Cardiac muscle cell (in vitro differentiated cells and primary cell): ENCODE measurements around the gene MYO1B. TPM values are rescaled to one million over a fixed set of nuclear protein-coding genes. Genes with fewer than 3 reads are reported as not detected.

Experiments
- DNase-seq, 2 donors: peaks; one replicate each; pipeline versions ENCODE4 v3.0.0 to v3.0.0-alpha.2; 2010 to 2017; ENCODE audit warnings: low read depth in 1 of 2, low spot score in 1 of 2
- H3K27ac ChIP-seq: fragments of 200-600 bp; sonication (generic); 2 replicates; pipeline ENCODE4 v1.5.1; 2016
- H3K27me3 ChIP-seq: fragments of 200-600 bp; sonication (generic); 2 replicates; pipeline ENCODE4 v1.6.0; 2016; ENCODE audit warnings: control low read depth
- H3K36me3 ChIP-seq: fragments of 200-600 bp; sonication (generic); 2 replicates; pipeline ENCODE4 v1.5.1; 2016; ENCODE audit warnings: control low read depth
- H3K4me1 ChIP-seq: fragments of 200-600 bp; sonication (generic); 2 replicates; pipeline ENCODE4 v1.8.1; 2017; ENCODE audit warnings: low read depth, mild to moderate bottlenecking, mixed run types
- H3K4me3 ChIP-seq: fragments of 200-600 bp; sonication (generic); 2 replicates; pipeline ENCODE4 v1.5.1; 2016; ENCODE audit warnings: mild to moderate bottlenecking
- H3K9me3 ChIP-seq: fragments of 200-600 bp; sonication (generic); 2 replicates; pipeline ENCODE4 v1.5.1; 2017; ENCODE audit warnings: low read depth, mild to moderate bottlenecking, control low read depth
- polyA plus RNA-seq: library from polyadenylated mRNA; unstranded; fragments of >200 nt; fragmentation: Nextera tagmentation; extraction: Ambion mirVana; gene quantifications from 2 replicates; pipeline ENCODE4 v1.2.1, GENCODE V29; 2016
- total RNA-seq: library from RNA; depleted of rRNA; stranded (reverse); fragments of >200 nt; gene quantifications from 2 replicates; pipeline ENCODE4 v1.2.3, GENCODE V29; 2016
- TF ChIP-seq, protein P1 (sequence below): IDR thresholded peaks from 2 replicates; pipeline ENCODE4 v1.5.1; 2012; ENCODE audit warnings: low read depth, mild to moderate bottlenecking, low read length

The MYO1B gene
- total and polyA plus RNA-seq, 2 experiments from 2014 or later = 33.1 to 44.5 TPM

DNA sequence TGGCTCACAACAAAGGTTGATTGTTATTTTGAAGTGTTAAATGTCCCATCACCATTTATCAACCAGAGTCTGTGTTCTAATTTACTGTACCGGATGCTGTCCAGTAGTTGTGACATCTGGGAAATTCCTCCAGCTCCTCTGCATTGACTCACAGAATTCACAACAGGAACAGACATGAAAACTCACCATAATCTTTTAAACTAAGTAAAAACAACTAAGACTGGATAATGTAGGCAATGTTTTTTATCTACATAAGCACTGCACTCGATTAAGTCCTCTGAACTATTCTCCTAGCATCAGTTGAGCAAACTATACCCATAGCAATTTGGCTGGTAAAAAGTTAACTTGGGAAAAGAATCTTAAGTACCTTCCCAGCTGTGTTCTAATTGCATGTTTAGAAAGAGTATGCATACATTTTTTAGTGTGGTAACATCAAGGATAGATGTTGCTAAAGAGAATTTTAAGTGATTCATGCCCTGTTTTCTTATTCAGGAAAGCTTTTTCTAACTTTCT lies 42.9 kb upstream of the MYO1B start:
- Histone ChIP-seq H3K9me3 (no peaks in the 10 kb centered on the region), H3K4me1 (no peaks in the 10 kb centered on the region), H3K27ac (no peak overlapping the region), H3K4me3 (no peak overlapping the region), H3K36me3 (no peaks in the 10 kb centered on the region), H3K27me3 (no peaks in the 10 kb centered on the region)
- DNase-seq = peak in 1 of 2 donors; percentile 90
- TF ChIP-seq, protein P1, sequence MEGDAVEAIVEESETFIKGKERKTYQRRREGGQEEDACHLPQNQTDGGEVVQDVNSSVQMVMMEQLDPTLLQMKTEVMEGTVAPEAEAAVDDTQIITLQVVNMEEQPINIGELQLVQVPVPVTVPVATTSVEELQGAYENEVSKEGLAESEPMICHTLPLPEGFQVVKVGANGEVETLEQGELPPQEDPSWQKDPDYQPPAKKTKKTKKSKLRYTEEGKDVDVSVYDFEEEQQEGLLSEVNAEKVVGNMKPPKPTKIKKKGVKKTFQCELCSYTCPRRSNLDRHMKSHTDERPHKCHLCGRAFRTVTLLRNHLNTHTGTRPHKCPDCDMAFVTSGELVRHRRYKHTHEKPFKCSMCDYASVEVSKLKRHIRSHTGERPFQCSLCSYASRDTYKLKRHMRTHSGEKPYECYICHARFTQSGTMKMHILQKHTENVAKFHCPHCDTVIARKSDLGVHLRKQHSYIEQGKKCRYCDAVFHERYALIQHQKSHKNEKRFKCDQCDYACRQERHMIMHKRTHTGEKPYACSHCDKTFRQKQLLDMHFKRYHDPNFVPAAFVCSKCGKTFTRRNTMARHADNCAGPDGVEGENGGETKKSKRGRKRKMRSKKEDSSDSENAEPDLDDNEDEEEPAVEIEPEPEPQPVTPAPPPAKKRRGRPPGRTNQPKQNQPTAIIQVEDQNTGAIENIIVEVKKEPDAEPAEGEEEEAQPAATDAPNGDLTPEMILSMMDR = no peak

- Histone ChIP-seq H3K4me1 (no peaks in the 10 kb centered on the region), H3K4me3 (no peak overlapping the region), H3K27ac (no peak overlapping the region), H3K36me3 (no peaks in the 10 kb centered on the region), H3K27me3 (no peaks in the 10 kb centered on the region), H3K9me3 (no peaks in the 10 kb centered on the region)
- peak in 1 of 2 donors; percentile 81 for DNase-seq
- TF ChIP-seq, protein P1 = no peak
Measured at GRCh38 chr2:191202881-191203397, 42.3 kb upstream of the MYO1B start.

GRCh38 chr2:191204433-191204832 lies 40.8 kb upstream of the MYO1B start:
- TF ChIP-seq, protein P1 = no peak
- no peaks in the 10 kb centered on the region for H3K4me1 ChIP-seq
- no peaks in the 10 kb centered on the region for H3K36me3 ChIP-seq
- H3K4me3 ChIP-seq = no peak overlapping the region
- H3K9me3 ChIP-seq = no peaks in the 10 kb centered on the region
- no peak for DNase-seq
- H3K27ac ChIP-seq = no peak overlapping the region
- no peaks in the 10 kb centered on the region for H3K27me3 ChIP-seq

GRCh38 chr2:191206613-191207471 lies 38.4 kb upstream of the MYO1B start:
- H3K36me3 ChIP-seq = no peaks in the 10 kb centered on the region
- no peak overlapping the region for H3K27ac ChIP-seq
- H3K4me3 ChIP-seq = no peak overlapping the region
- DNase-seq = peak in 1 of 2 donors; percentile 18
- H3K27me3 ChIP-seq = no peaks in the 10 kb centered on the region
- TF ChIP-seq, protein P1 = no peak
- H3K4me1 ChIP-seq = no peaks in the 10 kb centered on the region
- no peaks in the 10 kb centered on the region for H3K9me3 ChIP-seq

GRCh38 chr2:191209340-191209739 lies 35.9 kb upstream of the MYO1B start:
- Histone ChIP-seq H3K27ac (no peak overlapping the region), H3K4me1 (no peaks in the 10 kb centered on the region), H3K4me3 (no peak overlapping the region), H3K36me3 (no peaks in the 10 kb centered on the region), H3K27me3 (no peaks in the 10 kb centered on the region), H3K9me3 (no peaks in the 10 kb centered on the region)
- TF ChIP-seq, protein P1 = no peak
- peak in 1 of 2 donors; percentile 27 for DNase-seq
